GM21786 (cell line): Measurements from ENCODE around the gene AR.
"Not testable (repeated sequence)": the region's sequence is repeated elsewhere in the genome, so short reads cannot be mapped to it uniquely, and the experiment has no call there.

Experiments used
- ATAC-seq: cut with Tn5 transposase; IDR thresholded peaks from one replicate; pipeline ENCODE4 v1.9.1; 2021; ENCODE audit not compliant: unreplicated experiment

The AR gene

DNA sequence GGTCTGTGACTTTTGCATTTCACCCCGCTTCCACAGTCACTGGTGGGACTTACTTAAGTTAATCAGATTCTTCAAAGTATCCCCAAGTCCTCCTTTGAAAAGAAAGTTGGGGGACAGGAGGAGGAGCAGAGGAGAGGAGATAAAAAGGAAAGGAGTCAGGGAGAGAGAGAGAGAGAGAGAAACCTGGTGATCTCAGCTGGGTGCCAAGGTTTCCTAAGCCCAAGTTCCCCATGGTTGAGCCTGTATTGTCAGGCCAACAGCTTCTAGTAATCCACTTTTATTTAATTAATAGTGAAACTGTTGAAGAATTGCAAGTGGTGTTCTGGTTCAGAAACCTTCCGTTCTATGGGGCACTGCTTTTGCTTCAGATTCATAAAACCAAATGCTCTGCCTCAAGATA is 91.6 kb downstream of the AR start:
- ATAC-seq = no peak

DNA sequence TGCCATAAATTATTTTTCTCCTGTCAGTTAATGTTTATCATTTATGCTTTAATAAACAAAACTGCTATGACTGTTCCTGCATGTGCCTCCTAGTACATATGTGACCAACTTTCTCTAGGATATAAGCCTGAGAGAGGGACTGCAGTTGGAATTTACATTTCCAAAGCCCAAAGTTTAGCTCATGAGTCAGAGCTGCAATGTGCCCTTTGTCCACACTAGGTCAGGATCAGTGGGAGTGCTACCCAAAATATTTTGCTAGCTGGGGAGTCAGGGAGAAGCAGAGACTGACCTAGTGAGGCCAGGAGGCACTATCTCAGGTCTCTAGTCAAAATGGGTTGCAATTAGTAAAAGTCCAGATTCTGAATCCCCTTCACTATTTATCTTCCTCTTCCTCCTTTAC is 92.7 kb downstream of the AR start:
- ATAC-seq = no peak

DNA sequence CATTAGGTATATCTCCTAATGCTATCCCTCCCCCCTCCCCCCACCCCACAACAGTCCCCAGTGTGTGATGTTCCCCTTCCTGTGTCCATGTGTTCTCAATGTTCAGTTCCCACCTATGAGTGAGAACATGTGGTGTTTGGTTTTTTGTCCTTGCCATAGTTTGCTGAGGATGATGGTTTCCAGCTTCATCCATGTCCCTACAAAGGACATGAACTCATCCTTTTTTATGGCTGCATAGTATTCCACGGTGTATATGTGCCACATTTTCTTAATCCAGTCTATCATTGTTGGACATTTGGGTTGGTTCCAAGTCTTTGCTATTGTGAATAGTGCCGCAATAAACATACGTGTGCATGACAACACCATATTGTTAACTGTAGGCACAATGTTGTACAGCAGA is 93.5 kb downstream of the AR start:
- ATAC-seq = not testable (repeated sequence)

DNA sequence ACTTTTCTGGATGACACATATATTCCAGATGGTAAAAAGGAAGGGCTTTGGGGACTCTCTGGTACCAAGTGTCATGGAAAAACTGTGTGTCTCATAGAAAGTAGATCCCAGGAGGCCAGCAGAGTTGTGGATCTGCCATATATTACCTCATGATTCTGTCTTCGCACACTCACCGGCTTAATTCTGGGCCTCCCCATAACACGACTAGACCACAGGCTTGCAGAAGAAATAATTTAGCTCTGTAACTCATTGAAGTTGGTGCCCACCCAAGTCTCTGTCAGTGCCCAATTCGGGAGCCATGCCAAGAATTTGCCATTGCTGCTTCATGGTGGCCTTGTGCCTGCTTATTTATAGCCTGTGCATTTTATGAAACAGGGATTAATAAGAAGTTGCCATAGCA is 104.5 kb downstream of the AR start:
- ATAC-seq = no peak

- ATAC-seq = no peak
These were observed 107.8 kb downstream of the AR start for GRCh38 chrX:67651437-67652142.

- ATAC-seq = no peak
These were observed 108.7 kb downstream of the AR start for GRCh38 chrX:67652543-67652942.

- ATAC-seq = no peak
These were observed 110.5 kb downstream of the AR start for GRCh38 chrX:67654301-67654700.

GRCh38 chrX:67665583-67665982 is 121.8 kb downstream of the AR start:
- ATAC-seq = no peak

DNA sequence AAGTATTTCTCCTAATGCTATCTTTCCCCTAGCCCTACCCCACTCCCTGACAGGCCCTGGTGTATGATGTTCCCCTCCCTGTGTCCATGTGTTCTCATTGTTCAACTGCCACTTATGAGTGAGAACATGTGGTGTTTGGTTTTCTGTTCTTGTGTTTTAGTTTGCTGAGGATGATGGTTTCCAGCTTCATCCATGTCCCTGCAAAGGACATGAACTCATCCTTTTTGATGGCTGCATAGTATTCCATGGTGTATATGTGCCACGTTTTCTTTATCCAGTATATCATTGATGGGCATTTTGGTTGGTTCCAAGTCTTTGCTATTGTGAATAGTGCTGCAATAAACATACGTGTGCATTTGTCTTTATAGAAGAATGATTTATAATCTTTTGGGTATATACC is 126.9 kb downstream of the AR start:
- ATAC-seq = not testable (repeated sequence)

GRCh38 chrX:67673741-67674274 is 130.0 kb downstream of the AR start:
- no peak for ATAC-seq

- ATAC-seq = no peak
These were observed 130.9 kb downstream of the AR start for GRCh38 chrX:67674741-67675140.

DNA sequence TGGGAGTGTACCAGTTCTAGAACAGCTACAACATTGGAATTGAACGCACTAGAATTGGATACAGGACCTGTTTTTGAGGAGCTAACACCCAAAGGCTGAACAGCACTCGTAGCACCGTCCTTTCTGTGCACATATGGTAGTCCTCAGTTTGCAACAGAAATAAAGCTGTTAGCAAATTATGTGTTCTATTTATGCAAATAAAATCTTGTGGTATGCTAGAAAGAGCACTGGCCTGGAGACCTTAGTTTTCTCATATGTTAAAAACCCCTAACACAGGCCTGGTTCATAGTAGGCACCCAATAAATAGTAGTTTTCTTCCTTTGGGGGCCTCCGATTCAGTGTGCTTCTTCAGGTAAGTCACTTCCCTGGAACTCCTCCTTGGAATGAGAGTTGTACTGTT is 140.3 kb downstream of the AR start:
- no peak for ATAC-seq

GRCh38 chrX:67692246-67692645 is 148.4 kb downstream of the AR start:
- ATAC-seq = no peak

DNA sequence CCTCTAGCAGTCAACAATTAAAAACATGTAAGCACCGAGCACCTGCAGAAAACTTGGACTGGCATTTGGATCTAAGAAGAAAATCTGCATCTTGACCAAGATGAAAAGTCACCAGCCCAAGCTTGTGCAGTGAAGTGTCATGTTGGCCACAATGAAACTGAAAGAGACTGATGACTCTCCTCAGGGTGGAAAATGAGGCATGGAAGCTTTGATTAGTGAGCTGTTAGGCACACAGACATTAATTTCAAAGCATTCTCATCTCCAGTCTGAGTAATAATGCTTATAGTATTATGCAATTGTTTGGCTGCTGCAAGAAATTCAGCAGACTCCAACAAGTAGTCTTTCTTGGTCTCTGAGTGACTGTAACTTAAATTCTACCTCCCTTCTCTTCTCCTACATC is 150.1 kb downstream of the AR start:
- ATAC-seq = no peak

- no peak for ATAC-seq
These were observed 153.6 kb downstream of the AR start for GRCh38 chrX:67697452-67697851.

GRCh38 chrX:67700602-67701001 is 156.8 kb downstream of the AR start:
- ATAC-seq = no peak

GRCh38 chrX:67714004-67714403 is 170.2 kb downstream of the AR start:
- no peak for ATAC-seq

GRCh38 chrX:67717571-67717970 is 173.8 kb downstream of the AR start:
- ATAC-seq = no peak

DNA sequence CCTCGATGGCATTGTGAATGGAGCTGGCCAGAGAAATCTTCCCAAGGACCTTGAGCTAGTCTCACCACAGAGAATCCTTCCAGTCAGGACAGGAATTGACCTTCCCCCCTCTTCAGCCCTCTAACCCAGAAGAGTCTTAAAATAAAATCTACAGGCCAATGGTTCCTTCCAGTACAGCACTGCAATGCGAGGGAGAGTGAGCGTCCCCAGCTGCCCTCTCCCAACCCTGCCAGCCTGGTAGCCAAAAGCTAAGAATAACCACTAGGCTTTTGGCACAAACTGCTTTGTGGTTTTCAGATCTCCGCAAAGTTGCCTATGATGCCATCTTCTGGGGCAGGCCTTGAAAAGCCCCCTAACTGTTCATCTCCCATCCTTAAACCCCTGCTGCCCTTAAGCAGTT is 175.1 kb downstream of the AR start:
- ATAC-seq = no peak

DNA sequence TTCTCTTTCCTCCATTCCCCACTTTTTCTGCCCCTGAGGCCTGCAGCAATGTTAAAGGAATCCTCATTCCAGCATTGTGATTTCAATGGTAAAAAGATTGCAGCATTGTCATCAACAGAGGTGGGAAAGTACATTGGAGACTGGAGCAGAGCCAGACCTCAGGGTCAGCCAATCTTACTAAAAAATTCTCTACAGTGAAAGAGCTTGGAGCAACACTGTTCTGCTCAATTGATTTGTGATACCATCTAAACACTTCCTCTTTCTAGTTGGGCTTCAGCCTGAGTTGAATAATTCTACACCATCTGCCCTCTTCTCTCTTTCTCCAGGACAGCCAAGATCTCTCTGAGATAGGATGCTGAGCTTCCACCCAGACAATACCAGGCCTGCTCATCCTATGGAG is 176.5 kb downstream of the AR start:
- ATAC-seq = no peak

- no peak for ATAC-seq
These were observed 177.5 kb downstream of the AR start for GRCh38 chrX:67721321-67721720.

DNA sequence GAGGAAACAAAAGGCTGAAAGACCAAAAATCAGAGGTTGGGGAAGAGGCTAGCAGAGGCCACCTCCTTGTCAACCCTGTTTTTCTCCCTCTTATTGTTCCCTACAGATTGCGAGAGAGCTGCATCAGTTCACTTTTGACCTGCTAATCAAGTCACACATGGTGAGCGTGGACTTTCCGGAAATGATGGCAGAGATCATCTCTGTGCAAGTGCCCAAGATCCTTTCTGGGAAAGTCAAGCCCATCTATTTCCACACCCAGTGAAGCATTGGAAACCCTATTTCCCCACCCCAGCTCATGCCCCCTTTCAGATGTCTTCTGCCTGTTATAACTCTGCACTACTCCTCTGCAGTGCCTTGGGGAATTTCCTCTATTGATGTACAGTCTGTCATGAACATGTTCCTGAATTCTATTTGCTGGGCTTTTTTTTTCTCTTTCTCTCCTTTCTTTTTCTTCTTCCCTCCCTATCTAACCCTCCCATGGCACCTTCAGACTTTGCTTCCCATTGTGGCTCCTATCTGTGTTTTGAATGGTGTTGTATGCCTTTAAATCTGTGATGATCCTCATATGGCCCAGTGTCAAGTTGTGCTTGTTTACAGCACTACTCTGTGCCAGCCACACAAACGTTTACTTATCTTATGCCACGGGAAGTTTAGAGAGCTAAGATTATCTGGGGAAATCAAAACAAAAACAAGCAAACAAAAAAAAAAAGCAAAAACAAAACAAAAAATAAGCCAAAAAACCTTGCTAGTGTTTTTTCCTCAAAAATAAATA is 179.9 kb downstream of the AR start:
- no peak for ATAC-seq
